K562 (cell line): ENCODE results near the gene RASIP1. TPM values are rescaled to one million over a fixed set of nuclear protein-coding genes. Genes with fewer than 3 reads are reported as not detected.
A peak's percentile ranks its signal among the peaks of the same experiment; 100 is the strongest.

ENCODE experiments used
- ATAC-seq: fragments of 200-7000 bp; cut with Tn5 transposase; 3 replicates; pipeline ENCODE4 v1.9.1; 2020; ENCODE audit warnings: moderate library complexity
- BruUV-seq: library from RNA; stranded (reverse); fragments of 400-500 nt; replicated peaks from 2 replicates; lab custom pipeline; 2021; lab: Mats Ljungman, UMichigan
- CTCF ChIA-PET: fragments of 300-600 bp; formaldehyde crosslinking; extraction: SDS; loops from one replicate; lab custom pipeline; 2021; ENCODE audit warnings: low intra/inter-chr PET ratio; lab: Yijun Ruan, JAX
- POLR2A ChIA-PET: fragments of 300-600, 350-650 bp; sonication (Branson Sonifier 250); formaldehyde crosslinking; extraction: SDS; loops from one replicate; lab custom pipeline; 2021; ENCODE audit warnings: antibody characterized with exemption, inconsistent platforms; lab: Yijun Ruan, JAX
- DNase-seq, 4 experiments: peaks; one replicate each; pipeline versions ENCODE4 v3.0.0 to v3.0.0-alpha.2; 2011 to 2018; ENCODE audit warnings: low spot score in 3 of 4, mixed read lengths in 3 of 4; ENCODE audit errors: extremely low read depth in 1 of 4
- FAIRE-seq: peaks from 2 replicates; lab custom pipeline; 2011; peaks lifted over from hg19 to GRCh38; lab: Jason Lieb, UNC
- H2AFZ ChIP-seq: 2 replicates; pipeline ENCODE4 v1.6.0; 2011; ENCODE audit warnings: low read depth, low read length, control low read depth, inconsistent platforms
- H3K27ac ChIP-seq: fragments of 200-600 bp; 3 replicates; pipeline ENCODE4 v1.8.0; 2011; ENCODE audit warnings: low read depth, mild to moderate bottlenecking, control low read depth, inconsistent platforms, low read length, moderate library complexity, mixed read lengths; ENCODE audit errors: extremely low read depth
- H3K27me3 ChIP-seq, 2 experiments: fragments of 300-600 bp in 1 of 2; 2 replicates in 1 of 2; 3 replicates in 1 of 2; pipeline versions ENCODE4 v1.6.0 to v1.8.0; 2011; ENCODE audit warnings: inconsistent platforms in 2 of 2, low read length in 2 of 2, mild to moderate bottlenecking in 1 of 2, mixed read lengths in 1 of 2, moderate library complexity in 1 of 2; ENCODE audit not compliant: control insufficient read depth in 2 of 2, insufficient read depth in 2 of 2
- H3K36me3 ChIP-seq: fragments of 300-600 bp; 3 replicates; pipeline ENCODE4 v1.8.0; 2011; ENCODE audit warnings: mild to moderate bottlenecking, low read length, inconsistent platforms; ENCODE audit not compliant: control insufficient read depth, insufficient read depth
- H3K4me1 ChIP-seq, 2 experiments: fragments of 200-600 bp in 1 of 2; replicated peaks in 1 of 2; 2 replicates in 1 of 2; 3 replicates in 1 of 2; pipeline versions ENCODE4 v1.5.1 to v1.8.0; 2011; ENCODE audit warnings: inconsistent platforms in 2 of 2, low read length in 2 of 2, mild to moderate bottlenecking in 1 of 2, mixed read lengths in 1 of 2, moderate library complexity in 1 of 2; ENCODE audit not compliant: control insufficient read depth in 2 of 2, insufficient read depth in 2 of 2
- H3K4me2 ChIP-seq: 2 replicates; pipeline ENCODE4 v1.6.1; 2011; ENCODE audit warnings: low read length, control low read depth, inconsistent platforms, mixed read lengths; ENCODE audit not compliant: insufficient read depth
- H3K4me3 ChIP-seq: fragments of 200-600 bp; sonication (generic), shearing (Covaris generic); 2 replicates; pipeline ENCODE4 v1.5.1; 2016; ENCODE audit warnings: control low read depth, inconsistent platforms
- H3K79me2 ChIP-seq: fragments of 200-600 bp; 3 replicates; pipeline ENCODE4 v1.8.0; 2011; ENCODE audit warnings: low read length, inconsistent platforms; ENCODE audit not compliant: control insufficient read depth, insufficient read depth
- H3K9ac ChIP-seq, 2 experiments: 2 replicates each; pipeline versions ENCODE4 v1.6.0 to v1.6.1; 2011; ENCODE audit warnings: low read depth in 2 of 2, low read length in 2 of 2, control low read depth in 1 of 2, inconsistent platforms in 1 of 2, mild to moderate bottlenecking in 1 of 2, mixed read lengths in 1 of 2; ENCODE audit not compliant: insufficient read depth in 1 of 2
- H3K9me1 ChIP-seq: one replicate; pipeline ENCODE4 v1.6.0; 2011; ENCODE audit warnings: inconsistent platforms, mild to moderate bottlenecking, low read length, moderate library complexity; ENCODE audit not compliant: control insufficient read depth, insufficient read depth
- H3K9me3 ChIP-seq: replicated peaks from 2 replicates; pipeline ENCODE4 v1.5.1; 2011; ENCODE audit warnings: low read depth, low read length, inconsistent platforms; ENCODE audit not compliant: control insufficient read depth, insufficient read depth
- H4K20me1 ChIP-seq: replicated peaks from 2 replicates; pipeline ENCODE4 v1.6.1; 2011; ENCODE audit warnings: low read length, inconsistent platforms, mixed read lengths; ENCODE audit not compliant: control insufficient read depth, insufficient read depth
- CBX3 ChIP-seq, 2 experiments: IDR thresholded peaks; 1 replicate in 1 of 2; 2 replicates in 1 of 2; pipeline ENCODE4 v1.6.1; 2012; ENCODE audit warnings: inconsistent platforms in 2 of 2, low read length in 2 of 2, borderline replicate concordance in 1 of 2, control low read depth in 1 of 2
- FIP1L1 ChIP-seq: fragments of 200-400 bp; formaldehyde crosslinking; IDR thresholded peaks from 2 replicates; pipeline ENCODE4 v1.6.1; 2018; ENCODE audit warnings: mild to moderate bottlenecking, low read depth, low read length; ENCODE audit not compliant: poor library complexity, severe bottlenecking
- FOXO4 ChIP-seq: fragments of 450-650 bp; formaldehyde crosslinking; IDR thresholded peaks from 2 replicates; pipeline ENCODE4 v1.4.0; 2020; ENCODE audit warnings: mild to moderate bottlenecking, moderate library complexity
- JUN ChIP-seq, 2 experiments: sonication (generic) in 1 of 2; formaldehyde crosslinking in 1 of 2; IDR thresholded peaks; 2 replicates each; pipeline versions ENCODE4 v1.6.1 to v1.8.0; 2012 to 2022; ENCODE audit warnings: borderline replicate concordance in 2 of 2, mild to moderate bottlenecking in 2 of 2, improper control_type of control experiment in 1 of 2, low read depth in 1 of 2, low read length in 1 of 2, missing genetic modification reagents in 1 of 2
- KHSRP ChIP-seq: fragments of 450-650 bp; IDR thresholded peaks from 2 replicates; pipeline ENCODE4 v1.6.1; 2017
- KLF10 ChIP-seq: fragments of 250-450 bp; sonication (Bioruptor Pico); IDR thresholded peaks from 2 replicates; pipeline ENCODE4 v1.6.1; 2021; ENCODE audit warnings: matching md5 sums
- MBD2 ChIP-seq: sonication (generic); IDR thresholded peaks from 2 replicates; pipeline ENCODE4 v1.6.1; 2016; ENCODE audit warnings: low read depth, borderline replicate concordance
- NR2F6 ChIP-seq: fragments of 450-650 bp; formaldehyde crosslinking; IDR thresholded peaks from 2 replicates; pipeline ENCODE4 v1.4.0; 2020; ENCODE audit warnings: mild to moderate bottlenecking
- RFX1 ChIP-seq: fragments of 450-650 bp; IDR thresholded peaks from 2 replicates; pipeline ENCODE4 v1.6.1; 2016; ENCODE audit warnings: mild to moderate bottlenecking, moderate library complexity
- SMARCA4 ChIP-seq: fragments of 450-650 bp; IDR thresholded peaks from 2 replicates; pipeline ENCODE4 v1.6.1; 2016
- TAL1 ChIP-seq: fragments of 450-650 bp; IDR thresholded peaks from 2 replicates; pipeline ENCODE4 v1.6.1; 2016; ENCODE audit warnings: mild to moderate bottlenecking
- TEAD2 ChIP-seq: fragments of 450-650 bp; IDR thresholded peaks from 2 replicates; pipeline ENCODE4 v1.6.1; 2016; ENCODE audit warnings: missing genetic modification characterization, control low read depth, missing compliant biosample characterization
- TFAM ChIP-seq: fragments of 250-450 bp; sonication (Bioruptor Pico); conservative IDR thresholded peaks from 2 replicates; pipeline ENCODE4 v1.5.0; 2021; ENCODE audit warnings: mild to moderate bottlenecking, moderate library complexity
- WHSC1 ChIP-seq: IDR thresholded peaks from one replicate; pipeline ENCODE4 v1.6.1; 2012; ENCODE audit warnings: low read length, control low read depth, inconsistent platforms
- ZBTB8A ChIP-seq: fragments of 450-650 bp; IDR thresholded peaks from 2 replicates; pipeline ENCODE4 v1.6.1; 2018; ENCODE audit warnings: mild to moderate bottlenecking, moderate library complexity; ENCODE audit not compliant: partially characterized antibody
- ZNF143 ChIP-seq: sonication (generic); formaldehyde crosslinking; IDR thresholded peaks from 2 replicates; pipeline ENCODE4 v1.9.0; 2022; ENCODE audit warnings: mild to moderate bottlenecking, missing genetic modification reagents
- ZNF512 ChIP-seq: IDR thresholded peaks from 2 replicates; pipeline ENCODE4 v1.6.1; 2016; ENCODE audit warnings: missing genetic modification characterization, missing compliant biosample characterization
- ZNF584 ChIP-seq: fragments of 200-800 bp; sonication (Bioruptor generic); IDR thresholded peaks from 2 replicates; pipeline ENCODE4 v1.6.1; 2016; ENCODE audit warnings: low read depth, mild to moderate bottlenecking, missing genetic modification characterization, missing compliant biosample characterization
- ZNF76 ChIP-seq: fragments of 250-450 bp; sonication (Bioruptor Pico); IDR thresholded peaks from 2 replicates; pipeline ENCODE4 v1.4.0; 2020; ENCODE audit warnings: mild to moderate bottlenecking, moderate library complexity, borderline replicate concordance
- WGBS: fragments of 100-300 bp; shearing (Covaris generic); methylation state at CpG from one replicate; pipeline ENCODE4 v1.1.6; 2016; ENCODE audit warnings: low coverage, mixed read lengths; ENCODE audit not compliant: insufficient coverage; ENCODE audit errors: missing lambda C conversion rate; 5-methylcytosine and 5-hydroxymethylcytosine counted together
- in situ Hi-C: fragments of 300-500 bp; cut with MboI; formaldehyde crosslinking; loops from 4 replicates; pipeline ENCODE4 v1.15.0; 2018; ENCODE audit warnings: inconsistent platforms, mixed read lengths
- intact Hi-C: fragments of 100-400 bp; cut with micrococcal nuclease; formaldehyde crosslinking; loops from 2 replicates; pipeline ENCODE4 v1.14.2; 2022
- polyA plus RNA-seq, 8 experiments: library from polyadenylated mRNA; depleted of rRNA in 4 of 8; stranded (reverse) in 5 of 8; unstranded in 3 of 8; fragments of >200 nt; fragmentation: Nextera tagmentation in 2 of 8; fragmentation: Illumina TruSeq in 1 of 8; extraction: Ambion mirVana in 2 of 8; extraction: Trizol in 1 of 8; gene quantifications; 2 replicates each; pipeline versions ENCODE4 v1.2.1 to v1.2.3, GENCODE V29; 2011 to 2014; ENCODE audit warnings: inconsistent platforms in 1 of 8, missing spikeins in 1 of 8
- total RNA-seq, 7 experiments: library from RNA; depleted of rRNA in 6 of 7; stranded (reverse); fragments of >200 nt in 6 of 7; fragmentation: Illumina TruSeq in 2 of 7; extraction: Trizol in 2 of 7; gene quantifications; 2 replicates each; pipeline versions ENCODE4 v1.2.1 to v1.2.3, GENCODE V29; 2011 to 2021; ENCODE audit warnings: low replicate concordance in 1 of 7

Gene RASIP1
- total and polyA plus RNA-seq, 9 of the 15 experiments (the other 6 are each of a cell fraction or from before 2014, with no cell fraction given) = 0.20 to 4.7 (median 1.5) TPM

- Histone ChIP-seq H3K9me3 (no peaks in the 10 kb centered on the region), H2AFZ (peak overlapping the region; percentile 89), H3K27me3 (no peaks in the 10 kb centered on the region), H3K27ac (peak overlapping the region; percentile 83), H3K36me3 (no peaks in the 10 kb centered on the region), H3K4me3 (peak overlapping the region; percentile 53), H3K9me1 (peaks cover 3% of the 10 kb centered on the region), H4K20me1 (no peaks in the 10 kb centered on the region), H3K79me2 (peaks cover 8% of the 10 kb centered on the region; the same call in 2 of the 3 replicates), H3K4me1 (peaks cover 43 to 56% of the 10 kb centered on the region in 2 experiments), H3K9ac (peak overlapping the region; percentile 70 to 95), H3K4me2 (peak overlapping the region; percentile 89)
- FAIRE-seq = peak; percentile 83
- DNase-seq = peak; percentile 97 to 99 (median 98)
- in situ Hi-C loops = no loop called here
- peak; percentile 86 for ATAC-seq
- CTCF ChIA-PET = interaction anchor here (0.6 to 1.6 kb wide), 5 partner anchors 43 to 102 kb away, joined by 3 to 5 read pairs (median 4); partner anchors contain the start of genes CA11, DBP and FUT2
- no TSS peak for BruUV-seq
- WGBS = under 1% methylated on average over 58 of the region's 96 CpGs
- POLR2A ChIA-PET = interaction anchor here (0.6 to 2.7 kb wide), 15 partner anchors 8 to 416 kb away, joined by 3 to 10 read pairs (median 3); partner anchors contain the start of genes IZUMO1, RPL18 and SPHK2
- intact Hi-C loops = loop anchor here (1.0 to 5.0 kb wide), 2 partner anchors 63 to 91 kb away; partner anchors contain the start of gene CA11
- TF ChIP-seq ZNF584 (CRISPR knock-in tag) (no peak), NR2F6 (CRISPR knock-in tag) (no peak), WHSC1 (no peak), ZNF76 (CRISPR knock-in tag) (peak; percentile 74; the same call in 1 of the 2 replicates), TAL1 (no peak), MBD2 (no peak; the same call in 1 of the 2 replicates), ZNF512 (tag) (no peak), SMARCA4 (no peak), FOXO4 (CRISPR knock-in tag) (no peak), JUN (IDR thresholded peaks at IDR 0.05; ENCODE audit: borderline replicate concordance, low read depth, low read length) (peak; percentile 16; the same call in 1 of the 2 replicates), JUN (CRISPR knock-in tag; IDR thresholded peaks at IDR 0.05; ENCODE audit: borderline replicate concordance) (0 out of 2 replicates have a peak, but pooled peaks have one; percentile 52), KHSRP (no peak), TEAD2 (no peak), RFX1 (no peak), CBX3 (IDR thresholded peaks at IDR 0.05; ENCODE audit: borderline replicate concordance in 1 of 2, low read length in 2 of 2) (no peak; a peak in 1 of 3 replicates), FIP1L1 (peak; percentile 59), ZBTB8A (no peak), ZNF143 (CRISPR knock-in tag) (0 out of 2 replicates have a peak, but pooled peaks have one; percentile 30), KLF10 (no peak), TFAM (CRISPR knock-in tag) (no peak)
Measured at GRCh38 chr19:48738557-48739403, 1.6 kb downstream of the RASIP1 start.
